ENCODE results near the gene MNX1. TPM values are rescaled to one million over a fixed set of nuclear protein-coding genes. Genes with fewer than 3 reads are reported as not detected.

Gene MNX1
- total RNA-seq, 1 donor from 2014 or later: not detected

- no peak for DNase-seq
Measured at GRCh38 chr7:156969972-156970420, 40.5 kb downstream of the MNX1 start.

DNA sequence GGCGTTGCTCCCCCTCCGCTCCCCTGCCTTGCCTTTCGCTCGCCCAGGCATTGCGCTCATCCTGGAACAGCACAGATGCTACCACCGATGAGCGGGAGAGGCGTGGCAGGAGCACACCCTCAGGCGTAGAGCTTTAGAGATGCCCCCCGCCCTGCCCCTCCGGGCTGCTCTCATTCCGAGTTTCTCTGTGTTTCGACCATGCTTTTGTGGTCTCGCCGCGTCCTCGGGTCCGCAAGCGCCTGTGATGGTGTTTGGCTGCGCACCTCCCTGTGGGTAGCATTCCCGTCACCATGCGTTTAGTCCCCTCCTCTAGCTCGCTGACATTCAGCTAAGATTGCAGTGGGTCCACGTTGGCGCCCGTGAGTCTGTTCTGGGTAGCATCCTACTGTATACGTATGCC, 42.3 kb downstream of the MNX1 start:
- no peak for DNase-seq

DNA sequence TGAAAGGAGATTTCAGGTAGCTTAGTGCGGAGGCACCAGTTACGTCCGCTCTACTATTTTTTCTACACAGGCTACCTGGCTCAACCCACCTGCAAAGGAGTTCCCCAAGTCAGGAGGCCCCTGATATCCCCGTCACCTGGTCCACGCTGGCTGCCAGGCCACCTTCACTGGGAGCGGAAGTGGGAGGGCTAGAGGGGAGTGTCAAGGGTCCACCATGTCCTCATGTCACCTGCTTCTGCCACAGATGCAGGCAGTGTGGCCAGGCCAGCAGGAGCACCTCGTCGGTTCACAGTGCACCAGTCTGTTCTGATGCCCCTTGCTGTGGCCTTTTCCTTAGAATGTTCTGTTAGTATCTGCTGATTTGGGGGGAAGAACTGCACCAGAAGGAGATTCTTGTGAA, 44.1 kb downstream of the MNX1 start:
- no peak for DNase-seq

GRCh38 chr7:156964971-156965370, 45.5 kb downstream of the MNX1 start:
- DNase-seq: no peak

GRCh38 chr7:156963472-156963871, 47.0 kb downstream of the MNX1 start:
- DNase-seq: no peak

- no peak for DNase-seq
Measured at GRCh38 chr7:156962897-156963296, 47.6 kb downstream of the MNX1 start.

- DNase-seq: no peak
Measured at GRCh38 chr7:156962145-156962544, 48.3 kb downstream of the MNX1 start.

DNA sequence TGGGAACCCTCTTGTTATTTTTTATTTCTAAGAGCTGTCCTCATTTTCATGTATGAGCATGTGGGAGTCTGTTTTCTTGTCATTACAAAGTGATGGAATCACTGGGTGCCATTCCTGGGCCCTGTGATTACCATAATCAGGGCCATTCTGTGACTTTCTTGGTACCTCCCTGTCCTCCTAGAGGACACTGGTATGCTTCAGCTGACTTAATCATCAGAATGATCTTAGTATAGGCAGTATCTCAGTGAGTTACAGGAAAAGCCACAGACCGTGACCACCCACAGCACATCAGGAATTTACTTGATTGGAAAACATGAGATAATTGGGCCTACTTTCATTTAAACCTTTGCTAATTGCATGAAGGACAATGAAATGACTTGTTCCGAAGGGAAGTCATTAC, 53.7 kb downstream of the MNX1 start:
- DNase-seq: no peak

- no peak for DNase-seq
Measured at GRCh38 chr7:156954941-156955340, 55.5 kb downstream of the MNX1 start.

Other genes starting within 250 kb of the MNX1 start
- 235 TPM for gene LMBR1, start 117.5 kb downstream of the MNX1 start, total RNA-seq
- 27.5 TPM for gene NOM1, start 61.0 kb downstream of the MNX1 start, total RNA-seq
- gene UBE3C, start 128.3 kb upstream of the MNX1 start, total RNA-seq: 108 TPM

Measured in occipital lobe (tissue), 2 donors.